Activated CD4-positive, alpha-beta memory T cell treated with anti-CD3 and anti-CD28 coated beads, Interleukin-2, amount 10 ng/mL, durations not matched to agents 7 days and 5 days (primary cell): ENCODE data around the gene SHISA9. TPM values are rescaled to one million over a fixed set of nuclear protein-coding genes. Genes with fewer than 3 reads are reported as not detected.

Experiments used
- CTCF ChIA-PET: fragments of 350-600 bp; sonication (Branson Sonifier 250); formaldehyde crosslinking; loops from one replicate; lab custom pipeline; 2021; ENCODE audit warnings: antibody characterized with exemption, inconsistent platforms; lab: Charles Lee
- POLR2A ChIA-PET: fragments of 350-600 bp; sonication (Branson Sonifier 250); formaldehyde crosslinking; loops from one replicate; lab custom pipeline; 2021; ENCODE audit warnings: antibody characterized with exemption; lab: Charles Lee
- DNase-seq: peaks from one replicate; pipeline ENCODE4 v3.0.0-alpha.2; 2020
- H3K27ac Mint-ChIP-seq: one replicate; pipeline ENCODE4 v1.8.0; 2021; ENCODE audit warnings: mild to moderate bottlenecking, mixed read lengths
- H3K27me3 Mint-ChIP-seq: one replicate; pipeline ENCODE4 v1.8.0; 2021; ENCODE audit warnings: mixed read lengths
- H3K36me3 Mint-ChIP-seq: one replicate; pipeline ENCODE4 v1.8.0; 2021; ENCODE audit warnings: low read depth, mixed read lengths
- H3K4me1 Mint-ChIP-seq: one replicate; pipeline ENCODE4 v1.8.0; 2021; ENCODE audit warnings: mixed read lengths
- H3K4me3 Mint-ChIP-seq: one replicate; pipeline ENCODE4 v1.8.0; 2021; ENCODE audit warnings: mild to moderate bottlenecking, mixed read lengths
- H3K9me3 Mint-ChIP-seq: one replicate; pipeline ENCODE4 v1.8.0; 2021; ENCODE audit warnings: mixed read lengths
- total RNA-seq, 2 experiments: library from RNA; stranded (reverse); gene quantifications; one replicate each; pipeline ENCODE4 v1.2.3, GENCODE V29; 2021

Gene SHISA9
- total RNA-seq, 2 experiments from 2014 or later, result 0.08 TPM; not detected in 1

DNA sequence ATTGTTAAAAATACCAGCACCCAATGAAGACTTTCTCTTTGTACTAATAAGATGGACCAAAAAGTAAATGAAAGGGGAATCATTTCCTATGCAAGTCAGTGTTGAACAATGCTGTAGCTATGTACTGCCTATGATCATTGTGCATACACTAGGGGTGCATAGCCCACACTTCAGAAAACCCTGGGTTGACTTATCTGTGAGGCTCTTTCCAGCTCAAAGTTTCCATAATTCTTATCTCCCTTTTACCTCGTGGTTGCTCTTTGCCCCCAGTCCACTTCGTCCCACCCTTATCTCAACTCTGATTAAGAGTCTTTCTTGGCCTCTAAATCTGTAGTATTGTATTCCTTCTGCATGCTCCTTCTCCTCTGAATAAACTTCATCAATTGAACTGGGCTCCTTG is 336.8 kb downstream of the SHISA9 start:
- ChIA-PET POLR2A (no interaction called here), CTCF (no interaction called here)

DNA sequence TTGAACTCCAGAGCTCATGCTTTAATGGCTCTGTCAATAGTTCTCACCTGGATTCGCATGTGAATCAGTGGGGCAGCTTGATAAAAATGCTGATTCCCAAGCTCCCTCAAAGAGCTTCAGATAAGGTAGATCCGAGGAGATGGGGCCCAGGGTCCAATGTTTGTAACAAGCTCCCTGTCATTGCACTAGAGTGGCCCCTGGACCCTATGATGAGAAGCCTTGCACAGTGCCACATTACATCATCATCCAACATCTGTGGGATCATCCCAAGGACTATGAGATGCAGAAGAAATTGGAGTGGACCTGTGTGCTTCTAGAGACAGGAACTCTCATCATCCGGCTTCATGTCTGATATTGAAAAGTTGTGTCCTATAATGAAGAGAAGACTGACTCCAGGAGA is 340.8 kb downstream of the SHISA9 start:
- ChIA-PET POLR2A (no interaction called here), CTCF (no interaction called here)
- peaks cover 10% of the 10 kb centered on the region for H3K9me3 Mint-ChIP-seq
- H3K27me3 Mint-ChIP-seq, result no peaks in the 10 kb centered on the region
- H3K36me3 Mint-ChIP-seq, result no peaks in the 10 kb centered on the region
- no peak overlapping the region for H3K27ac Mint-ChIP-seq
- no peaks in the 10 kb centered on the region for H3K4me1 Mint-ChIP-seq
- DNase-seq, result no peak
- H3K4me3 Mint-ChIP-seq, result no peak overlapping the region

More for the DNA sequence above, 336.8 kb downstream of the SHISA9 start:
- Mint-ChIP-seq H3K4me1 (no peaks in the 10 kb centered on the region), H3K27ac (no peak overlapping the region), H3K36me3 (no peaks in the 10 kb centered on the region), H3K9me3 (peaks cover 9% of the 10 kb centered on the region), H3K4me3 (no peak overlapping the region), H3K27me3 (no peaks in the 10 kb centered on the region)
- DNase-seq, result no peak

- Mint-ChIP-seq H3K27me3 (no peaks in the 10 kb centered on the region), H3K36me3 (no peaks in the 10 kb centered on the region), H3K4me3 (no peak overlapping the region), H3K9me3 (peaks cover 8% of the 10 kb centered on the region), H3K27ac (no peak overlapping the region), H3K4me1 (no peaks in the 10 kb centered on the region)
- ChIA-PET POLR2A (no interaction called here), CTCF (no interaction called here)
- DNase-seq, result no peak
Measured at GRCh38 chr16:13244770-13245169, 343.4 kb downstream of the SHISA9 start.

GRCh38 chr16:13245713-13246377 is 344.4 kb downstream of the SHISA9 start:
- no peak for DNase-seq
- Mint-ChIP-seq H3K4me3 (no peak overlapping the region), H3K4me1 (no peaks in the 10 kb centered on the region), H3K27me3 (no peaks in the 10 kb centered on the region), H3K36me3 (no peaks in the 10 kb centered on the region), H3K9me3 (peaks cover 5% of the 10 kb centered on the region), H3K27ac (no peak overlapping the region)
- CTCF ChIA-PET, result no interaction called here
- POLR2A ChIA-PET, result no interaction called here

GRCh38 chr16:13254998-13255614 is 353.7 kb downstream of the SHISA9 start:
- Mint-ChIP-seq H3K9me3 (peaks cover 14% of the 10 kb centered on the region), H3K4me1 (no peaks in the 10 kb centered on the region), H3K27ac (no peak overlapping the region), H3K27me3 (no peaks in the 10 kb centered on the region), H3K36me3 (no peaks in the 10 kb centered on the region), H3K4me3 (no peak overlapping the region)
- CTCF ChIA-PET, result no interaction called here
- DNase-seq, result no peak
- POLR2A ChIA-PET, result no interaction called here

- CTCF ChIA-PET, result no interaction called here
Measured at GRCh38 chr16:13262270-13263090, 361.1 kb downstream of the SHISA9 start.

GRCh38 chr16:13264749-13265552 is 363.6 kb downstream of the SHISA9 start:
- no peak for DNase-seq
- peaks cover 12% of the 10 kb centered on the region for H3K9me3 Mint-ChIP-seq
- no peaks in the 10 kb centered on the region for H3K27me3 Mint-ChIP-seq
- no peak overlapping the region for H3K27ac Mint-ChIP-seq
- H3K4me1 Mint-ChIP-seq, result no peaks in the 10 kb centered on the region
- no peak overlapping the region for H3K4me3 Mint-ChIP-seq
- POLR2A ChIA-PET, result no interaction called here
- no peaks in the 10 kb centered on the region for H3K36me3 Mint-ChIP-seq
- CTCF ChIA-PET, result no interaction called here

More at GRCh38 chr16:13262270-13263090, 361.1 kb downstream of the SHISA9 start:
- Mint-ChIP-seq H3K9me3 (peaks cover 14% of the 10 kb centered on the region), H3K4me1 (no peaks in the 10 kb centered on the region), H3K36me3 (no peaks in the 10 kb centered on the region), H3K27ac (no peak overlapping the region), H3K27me3 (no peaks in the 10 kb centered on the region), H3K4me3 (no peak overlapping the region)
- POLR2A ChIA-PET, result no interaction called here
- no peak for DNase-seq

DNA sequence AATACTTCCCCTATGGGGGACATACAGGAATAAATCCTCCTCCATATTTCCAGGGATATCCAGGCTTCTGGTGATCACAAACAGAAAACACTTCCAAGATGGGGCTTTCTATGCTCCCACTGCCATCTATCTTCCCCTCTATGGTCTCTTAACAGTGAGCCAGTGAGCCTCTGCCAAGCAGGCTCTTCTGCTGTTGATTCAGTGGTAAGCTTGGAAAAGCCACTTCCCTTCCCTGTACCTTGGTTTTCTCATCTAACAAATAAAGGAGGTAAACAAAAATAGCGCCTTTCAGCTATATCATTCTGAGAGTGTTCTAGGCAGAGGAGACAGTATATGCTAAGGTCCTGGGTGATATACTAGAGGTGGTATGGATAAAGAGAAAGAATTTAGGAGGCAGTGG is 368.0 kb downstream of the SHISA9 start:
- H3K4me3 Mint-ChIP-seq, result no peak overlapping the region
- H3K27ac Mint-ChIP-seq, result no peak overlapping the region
- ChIA-PET POLR2A (no interaction called here), CTCF (no interaction called here)
- DNase-seq, result no peak
- no peaks in the 10 kb centered on the region for H3K4me1 Mint-ChIP-seq
- H3K27me3 Mint-ChIP-seq, result no peaks in the 10 kb centered on the region
- H3K9me3 Mint-ChIP-seq, result peaks cover 6% of the 10 kb centered on the region
- no peaks in the 10 kb centered on the region for H3K36me3 Mint-ChIP-seq

- H3K4me3 Mint-ChIP-seq, result no peak overlapping the region
- POLR2A ChIA-PET, result no interaction called here
- H3K27ac Mint-ChIP-seq, result no peak overlapping the region
- H3K9me3 Mint-ChIP-seq, result peaks cover 6% of the 10 kb centered on the region
- H3K27me3 Mint-ChIP-seq, result no peaks in the 10 kb centered on the region
- H3K36me3 Mint-ChIP-seq, result no peaks in the 10 kb centered on the region
- DNase-seq, result no peak
- CTCF ChIA-PET, result no interaction called here
- H3K4me1 Mint-ChIP-seq, result no peaks in the 10 kb centered on the region
Measured at GRCh38 chr16:13269905-13270528, 368.6 kb downstream of the SHISA9 start.

- peaks cover 6% of the 10 kb centered on the region for H3K9me3 Mint-ChIP-seq
- DNase-seq, result no peak
- H3K4me1 Mint-ChIP-seq, result no peaks in the 10 kb centered on the region
- CTCF ChIA-PET, result no interaction called here
- H3K4me3 Mint-ChIP-seq, result no peak overlapping the region
- H3K27ac Mint-ChIP-seq, result no peak overlapping the region
- POLR2A ChIA-PET, result no interaction called here
- no peaks in the 10 kb centered on the region for H3K36me3 Mint-ChIP-seq
- H3K27me3 Mint-ChIP-seq, result no peaks in the 10 kb centered on the region
Measured at GRCh38 chr16:13270602-13271001, 369.2 kb downstream of the SHISA9 start.

- DNase-seq, result no peak
- Mint-ChIP-seq H3K27ac (no peak overlapping the region), H3K4me3 (no peak overlapping the region), H3K36me3 (no peaks in the 10 kb centered on the region), H3K27me3 (no peaks in the 10 kb centered on the region), H3K4me1 (no peaks in the 10 kb centered on the region), H3K9me3 (peaks cover 5% of the 10 kb centered on the region)
- POLR2A ChIA-PET, result no interaction called here
- CTCF ChIA-PET, result no interaction called here
Measured at GRCh38 chr16:13289515-13289914, 388.1 kb downstream of the SHISA9 start.
